ENCODE results near the gene RPS24.

RPS24 gene

DNA sequence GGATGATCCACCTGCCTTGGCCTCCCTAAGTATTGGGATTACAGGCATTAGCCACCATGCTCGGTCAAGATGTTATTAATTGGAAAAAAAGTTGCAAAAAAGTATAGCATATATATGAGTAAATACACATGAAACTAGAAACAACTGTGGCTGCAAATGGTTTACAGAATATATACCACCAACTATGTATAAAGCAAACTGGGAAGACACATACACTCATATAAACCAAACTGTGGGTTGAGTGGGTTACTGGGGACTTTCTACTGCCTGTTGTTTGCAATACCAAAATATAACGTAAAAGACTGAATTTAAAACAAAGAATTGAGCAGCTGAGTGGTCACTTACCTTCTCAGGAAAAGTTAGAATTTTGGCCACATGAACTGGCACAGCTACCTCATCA lies 12.5 kb upstream of the RPS24 start:
- in situ Hi-C loops (cut with HindIII; ENCODE audit: low pct_ligation_motif_present, low pct_unique_long_range_greater_than_20kb, low sequenced_read_pairs): no loop called here
- no peak for DNase-seq

- in situ Hi-C loops (cut with HindIII; ENCODE audit: low pct_ligation_motif_present, low pct_unique_long_range_greater_than_20kb, low sequenced_read_pairs): no loop called here
- DNase-seq: no peak
Observed at GRCh38 chr10:78023741-78024140, 9.9 kb upstream of the RPS24 start.

DNA sequence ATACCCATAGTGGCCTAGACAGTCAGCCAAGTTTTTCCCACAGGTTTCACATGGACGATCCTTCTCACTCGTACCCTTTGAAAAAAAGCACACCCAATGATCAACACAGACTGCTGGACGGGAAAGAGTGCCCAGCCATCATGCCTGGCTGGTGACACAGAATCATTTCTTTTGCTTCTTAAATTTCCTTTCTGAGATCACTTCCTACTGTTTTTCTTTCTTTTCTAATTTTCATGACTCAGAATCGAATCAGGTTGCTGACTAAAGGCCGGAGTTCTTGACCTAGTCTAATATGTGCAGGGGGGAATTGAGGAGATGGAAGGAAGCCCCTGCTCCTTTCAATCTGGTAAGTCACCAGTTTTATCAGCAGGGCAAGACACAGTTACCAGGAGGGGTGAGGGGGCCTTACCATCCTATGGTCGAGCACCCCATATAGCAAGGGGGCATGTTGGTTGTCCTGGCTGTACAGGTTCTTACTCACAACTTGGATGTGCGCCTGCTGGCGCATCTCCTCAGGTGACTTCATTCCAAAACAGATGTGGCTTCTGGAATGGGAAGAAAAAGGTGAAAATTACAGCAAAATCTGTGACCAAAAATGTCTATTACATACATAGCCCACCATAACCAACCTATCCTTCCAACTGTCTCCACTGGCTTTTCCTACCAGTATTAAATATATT lies 7.8 kb upstream of the RPS24 start:
- in situ Hi-C loops (cut with HindIII; ENCODE audit: low pct_ligation_motif_present, low pct_unique_long_range_greater_than_20kb, low sequenced_read_pairs): loop anchor here (25.0 kb wide), 1 partner anchor 111 kb away; no protein-coding TSS in a partner anchor

GRCh38 chr10:78028438-78029268 lies 5.0 kb upstream of the RPS24 start:
- in situ Hi-C loops (cut with HindIII; ENCODE audit: low pct_ligation_motif_present, low pct_unique_long_range_greater_than_20kb, low sequenced_read_pairs): loop anchor here (25.0 kb wide), 1 partner anchor 109 kb away; no protein-coding TSS in a partner anchor
- DNase-seq: peak; percentile 59

More for the DNA sequence above, 7.8 kb upstream of the RPS24 start:
- peak; percentile 29 for DNase-seq

GRCh38 chr10:78029269-78030226 lies 4.1 kb upstream of the RPS24 start, which contains the start of gene POLR3A:
Gene POLR3A, minus strand, starts transcription at chr10:78029515. Its CDS starts 108 bp downstream, at chr10:78029407.
- in situ Hi-C loops (cut with HindIII; ENCODE audit: low pct_ligation_motif_present, low pct_unique_long_range_greater_than_20kb, low sequenced_read_pairs): loop anchor here (25.0 kb wide), 1 partner anchor 108 kb away; no protein-coding TSS in a partner anchor

DNA sequence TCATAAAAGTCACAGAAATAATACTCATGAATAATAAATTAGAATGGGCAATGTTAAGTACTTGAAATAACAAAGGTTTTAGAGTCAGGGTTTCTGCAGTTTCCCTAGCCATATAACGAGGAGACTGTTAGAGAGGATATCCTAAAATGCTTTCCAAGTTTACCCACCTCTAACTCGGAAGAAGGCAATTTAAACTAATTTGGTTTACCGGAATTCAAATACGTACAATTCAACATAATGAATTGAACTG lies 351 bp upstream of the RPS24 start:
- in situ Hi-C loops (cut with HindIII; ENCODE audit: low pct_ligation_motif_present, low pct_unique_long_range_greater_than_20kb, low sequenced_read_pairs): loop anchor here (25.0 kb wide), 1 partner anchor 104 kb away; no protein-coding TSS in a partner anchor
- no peak for DNase-seq

More at GRCh38 chr10:78029269-78030226, 4.1 kb upstream of the RPS24 start, which contains the start of gene POLR3A:
- peak; percentile 98 for DNase-seq

GRCh38 chr10:78035025-78035424 lies 1.4 kb downstream of the RPS24 start:
- in situ Hi-C loops (cut with HindIII; ENCODE audit: low pct_ligation_motif_present, low pct_unique_long_range_greater_than_20kb, low sequenced_read_pairs): loop anchor here (25.0 kb wide), 1 partner anchor 102 kb away; no protein-coding TSS in a partner anchor
- no peak for DNase-seq

DNA sequence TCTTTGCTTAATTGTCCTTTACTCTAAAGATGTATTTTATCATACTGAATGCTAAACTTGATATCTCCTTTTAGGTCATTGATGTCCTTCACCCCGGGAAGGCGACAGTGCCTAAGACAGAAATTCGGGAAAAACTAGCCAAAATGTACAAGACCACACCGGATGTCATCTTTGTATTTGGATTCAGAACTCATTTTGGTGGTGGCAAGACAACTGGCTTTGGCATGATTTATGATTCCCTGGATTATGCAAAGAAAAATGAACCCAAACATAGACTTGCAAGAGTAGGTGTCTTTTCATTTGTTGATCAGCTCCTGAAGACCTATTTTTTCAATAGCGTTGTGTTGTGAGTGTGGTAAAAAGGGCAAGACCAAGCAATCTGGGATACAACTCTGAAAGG lies 1.8 kb downstream of the RPS24 start:
- no peak for DNase-seq
- in situ Hi-C loops (cut with HindIII; ENCODE audit: low pct_ligation_motif_present, low pct_unique_long_range_greater_than_20kb, low sequenced_read_pairs): loop anchor here (25.0 kb wide), 1 partner anchor 102 kb away; no protein-coding TSS in a partner anchor

DNA sequence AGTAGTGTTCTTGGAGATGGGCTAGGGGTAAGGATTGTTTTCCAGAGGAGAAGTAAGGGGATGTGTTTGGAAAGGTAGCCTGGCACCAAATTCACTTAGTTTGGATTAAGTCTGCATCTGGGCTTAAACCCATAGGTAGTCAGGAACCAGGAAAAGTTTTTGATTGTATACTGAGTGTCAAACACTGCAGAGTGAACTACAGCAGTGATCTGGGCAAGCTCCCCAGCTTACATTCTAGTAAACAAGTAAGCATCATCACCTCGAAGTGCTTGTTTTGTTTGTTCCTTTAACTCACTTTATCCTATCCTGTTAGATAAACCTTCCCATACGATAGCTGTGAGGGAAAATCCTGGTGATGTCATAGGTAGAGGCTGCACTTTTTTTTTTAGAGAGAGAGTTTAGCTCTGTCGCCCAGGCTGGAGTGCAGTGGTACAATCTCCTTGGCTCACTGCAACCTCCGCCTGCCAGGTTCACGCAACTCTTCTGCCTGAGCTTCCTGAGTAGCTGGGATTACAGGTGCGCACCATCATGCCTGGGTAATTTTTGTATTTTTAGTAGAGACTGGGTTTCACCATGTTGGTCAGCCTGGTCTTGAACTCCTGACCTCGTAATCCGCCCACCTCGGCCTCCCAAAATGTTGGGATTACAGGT lies 2.4 kb downstream of the RPS24 start:
- in situ Hi-C loops (cut with HindIII; ENCODE audit: low pct_ligation_motif_present, low pct_unique_long_range_greater_than_20kb, low sequenced_read_pairs): loop anchor here (25.0 kb wide), 1 partner anchor 101 kb away; no protein-coding TSS in a partner anchor

DNA sequence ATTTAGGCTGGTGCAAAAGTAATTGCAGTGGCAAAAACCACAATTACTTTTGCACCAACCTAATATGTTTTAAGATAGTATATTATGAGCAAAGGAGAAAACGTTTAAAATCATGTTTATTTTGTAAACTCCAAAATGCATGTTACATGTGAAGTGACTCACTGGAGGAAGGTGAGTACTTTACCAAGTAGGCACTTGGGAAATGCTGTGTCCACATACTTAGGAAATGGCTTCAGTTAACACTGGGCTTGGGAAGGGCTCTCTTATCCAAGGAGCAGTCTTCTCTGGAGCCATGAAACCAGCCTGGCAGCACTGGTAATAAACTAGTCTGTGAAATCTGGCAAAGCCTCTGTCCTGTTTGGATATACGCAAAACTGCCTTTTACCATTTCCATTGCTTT lies 4.4 kb downstream of the RPS24 start:
- DNase-seq: no peak
- in situ Hi-C loops (cut with HindIII; ENCODE audit: low pct_ligation_motif_present, low pct_unique_long_range_greater_than_20kb, low sequenced_read_pairs): loop anchor here (25.0 kb wide), 1 partner anchor 99 kb away; no protein-coding TSS in a partner anchor

More for the DNA sequence above, 2.4 kb downstream of the RPS24 start:
- no peak for DNase-seq

DNA sequence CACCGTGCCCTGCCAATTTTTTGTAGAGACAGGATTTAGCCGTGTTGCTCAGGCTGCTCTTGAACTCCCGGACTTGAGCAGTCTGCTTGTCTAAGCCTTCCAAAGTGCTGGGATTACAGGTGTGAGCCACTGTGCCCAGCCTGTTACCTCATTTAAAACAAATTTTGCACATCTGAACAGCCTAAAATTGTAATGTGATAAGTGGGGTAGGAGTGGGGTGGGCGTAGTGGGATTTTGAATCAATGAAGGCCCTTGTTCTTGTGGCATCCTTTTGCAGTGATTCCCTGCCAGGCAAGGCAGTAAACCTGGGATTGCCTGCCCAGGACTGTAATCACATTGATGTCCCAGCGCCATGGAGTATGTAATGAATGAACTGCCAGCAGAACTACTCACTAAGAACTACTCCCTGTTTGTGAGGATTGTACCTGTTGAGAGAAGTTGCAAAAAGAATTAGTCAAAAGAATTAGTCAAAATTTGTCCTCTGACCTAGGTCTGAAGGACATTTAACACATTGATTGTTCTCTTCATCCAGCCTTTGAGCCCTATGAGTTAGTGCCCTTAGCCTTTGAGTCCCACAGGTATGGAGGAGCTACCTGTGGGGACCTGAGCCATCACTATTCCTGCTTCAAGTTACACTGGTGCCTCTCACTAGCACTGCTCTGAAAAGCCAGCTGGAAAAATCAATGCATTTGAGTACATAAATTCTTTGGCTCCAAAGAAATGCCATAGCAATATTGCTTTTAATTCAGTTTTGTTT lies 5.3 kb downstream of the RPS24 start:
- in situ Hi-C loops (cut with HindIII; ENCODE audit: low pct_ligation_motif_present, low pct_unique_long_range_greater_than_20kb, low sequenced_read_pairs): loop anchor here (25.0 kb wide), 1 partner anchor 98 kb away; no protein-coding TSS in a partner anchor
- no peak for DNase-seq

GRCh38 chr10:78039743-78040142 lies 6.1 kb downstream of the RPS24 start:
- in situ Hi-C loops (cut with HindIII; ENCODE audit: low pct_ligation_motif_present, low pct_unique_long_range_greater_than_20kb, low sequenced_read_pairs): loop anchor here (25.0 kb wide), 1 partner anchor 98 kb away; no protein-coding TSS in a partner anchor

DNA sequence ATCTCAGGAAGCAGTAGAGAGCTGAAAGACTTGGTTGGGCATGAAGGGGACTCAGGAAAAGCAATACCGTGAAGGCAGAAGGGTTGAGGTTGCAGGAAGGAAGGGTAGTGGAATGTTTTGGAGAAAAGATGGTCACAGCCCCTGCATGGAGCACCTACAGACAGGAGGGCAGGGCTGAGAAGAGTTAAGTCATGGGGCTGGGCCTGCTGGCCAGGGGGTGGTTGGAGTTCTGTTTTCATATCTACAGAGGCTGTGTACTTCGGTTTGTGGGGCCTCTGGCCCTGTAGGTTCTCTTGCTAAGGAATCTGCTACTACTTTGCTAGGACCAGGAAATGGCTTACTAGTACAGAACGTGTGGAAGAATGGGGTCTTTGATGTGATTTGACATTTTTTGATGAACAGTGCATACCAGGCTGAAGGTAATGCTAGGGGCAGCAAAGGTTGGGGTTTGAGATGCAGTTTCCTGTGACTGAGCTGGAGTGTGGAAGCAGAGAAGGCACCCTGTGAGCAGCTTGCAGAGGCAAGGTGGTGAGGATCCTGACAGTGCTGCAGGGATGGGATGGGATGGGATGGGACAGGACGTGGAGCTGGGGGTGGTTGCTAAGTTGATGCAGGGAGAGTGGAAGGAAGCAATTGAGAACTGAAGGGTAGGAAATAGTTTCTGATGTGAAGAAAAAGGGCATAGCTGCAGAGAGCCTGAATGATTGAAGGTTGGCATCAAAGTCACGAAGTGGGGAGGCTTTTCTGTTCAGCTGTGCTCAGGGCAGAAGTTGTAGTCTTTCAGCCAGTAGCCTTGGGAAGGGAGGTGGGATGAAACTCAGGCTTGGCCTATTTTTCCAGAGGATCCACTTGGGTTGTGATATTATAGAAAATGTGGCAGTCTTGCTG lies 7.8 kb downstream of the RPS24 start:
- DNase-seq: no peak
- in situ Hi-C loops (cut with HindIII; ENCODE audit: low pct_ligation_motif_present, low pct_unique_long_range_greater_than_20kb, low sequenced_read_pairs): loop anchor here (25.0 kb wide), 1 partner anchor 96 kb away; no protein-coding TSS in a partner anchor

More at GRCh38 chr10:78039743-78040142, 6.1 kb downstream of the RPS24 start:
- no peak for DNase-seq

- in situ Hi-C loops (cut with HindIII; ENCODE audit: low pct_ligation_motif_present, low pct_unique_long_range_greater_than_20kb, low sequenced_read_pairs): loop anchor here (25.0 kb wide), 1 partner anchor 95 kb away; no protein-coding TSS in a partner anchor
Observed at GRCh38 chr10:78042058-78042751, 8.5 kb downstream of the RPS24 start.

GRCh38 chr10:78042752-78043104 lies 9.1 kb downstream of the RPS24 start:
- no peak for DNase-seq
- in situ Hi-C loops (cut with HindIII; ENCODE audit: low pct_ligation_motif_present, low pct_unique_long_range_greater_than_20kb, low sequenced_read_pairs): loop anchor here (25.0 kb wide), 1 partner anchor 95 kb away; no protein-coding TSS in a partner anchor

More at GRCh38 chr10:78042058-78042751, 8.5 kb downstream of the RPS24 start:
- DNase-seq: no peak

All from ACHN (cell line).